B cell (primary cell): ENCODE measurements around the gene C16orf92. TPM values are rescaled to one million over a fixed set of nuclear protein-coding genes. Genes with fewer than 3 reads are reported as not detected.

Experiments used
- ATAC-seq: fragments of 200-7000 bp; cut with Tn5 transposase; one replicate; pipeline ENCODE4 v1.10.0; 2021; ENCODE audit warnings: low read depth, mild to moderate bottlenecking, moderate number of reproducible peaks, moderate library complexity
- CTCF ChIA-PET: fragments of 350-600 bp; sonication (Branson Sonifier 250); formaldehyde crosslinking; loops from one replicate; lab custom pipeline; 2021; ENCODE audit warnings: antibody characterized with exemption, inconsistent platforms; lab: Charles Lee
- POLR2A ChIA-PET: fragments of 350-600 bp; sonication (Branson Sonifier 250); formaldehyde crosslinking; loops from one replicate; lab custom pipeline; 2021; ENCODE audit warnings: antibody characterized with exemption; lab: Charles Lee
- DNase-seq: peaks from one replicate; pipeline ENCODE4 v3.0.0; 2013
- H2AFZ ChIP-seq: 2 replicates; pipeline ENCODE4 v1.6.1; 2012; ENCODE audit warnings: mild to moderate bottlenecking, low read depth, low read length; ENCODE audit not compliant: insufficient read depth, poor library complexity, severe bottlenecking
- H3K27ac ChIP-seq, 2 donors: 1 replicate in 1 of 2; 2 replicates in 1 of 2; pipeline ENCODE4 v1.5.1; 2012 to 2013; ENCODE audit warnings: low read length in 2 of 2, mild to moderate bottlenecking in 2 of 2, moderate library complexity in 1 of 2
- H3K27me3 ChIP-seq, 4 experiments: fragments of 200-600 bp in 1 of 4; sonication (generic) in 1 of 4; replicated peaks in 1 of 4; 1 replicate in 2 of 4; 2 replicates in 2 of 4; pipeline versions ENCODE4 v1.6.1 to v1.7.0; 2013 to 2016; ENCODE audit warnings: low read length in 3 of 4, mild to moderate bottlenecking in 2 of 4, mixed read lengths in 1 of 4, moderate library complexity in 1 of 4; ENCODE audit not compliant: insufficient read depth in 4 of 4, control insufficient read depth in 3 of 4; ENCODE audit errors: control extremely low read depth in 1 of 4
- H3K36me3 ChIP-seq, 2 experiments: replicated peaks in 1 of 2; 1 replicate in 1 of 2; 2 replicates in 1 of 2; pipeline versions ENCODE4 v1.6.1 to v1.7.1; 2013; ENCODE audit warnings: low read length in 1 of 2; ENCODE audit not compliant: insufficient read depth in 2 of 2, control insufficient read depth in 1 of 2; ENCODE audit errors: control extremely low read depth in 1 of 2, extremely low read depth in 1 of 2
- H3K4me1 ChIP-seq, 2 donors: fragments of 200-600 bp in 1 of 2; sonication (generic) in 1 of 2; 1 replicate in 1 of 2; 2 replicates in 1 of 2; pipeline versions ENCODE4 v1.5.1 to v1.6.1; 2013 to 2017; ENCODE audit warnings: low read length in 2 of 2; ENCODE audit not compliant: control insufficient read depth in 2 of 2, insufficient read depth in 2 of 2
- H3K4me2 ChIP-seq: replicated peaks from 2 replicates; pipeline ENCODE3; 2012; ENCODE audit warnings: mild to moderate bottlenecking, low read depth, low read length; ENCODE audit not compliant: poor library complexity, severe bottlenecking
- H3K4me3 ChIP-seq, 5 experiments: fragments of 200-600 bp in 1 of 5; sonication (generic) in 1 of 5; 1 replicate in 3 of 5; 2 replicates in 2 of 5; pipeline versions ENCODE4 v1.5.1 to v1.7.0; 2011 to 2016; ENCODE audit warnings: low read length in 4 of 5, mild to moderate bottlenecking in 4 of 5, low read depth in 2 of 5, control low read depth in 1 of 5, moderate library complexity in 1 of 5; ENCODE audit not compliant: insufficient read depth in 1 of 5; ENCODE audit errors: control extremely low read depth in 1 of 5, extremely low read depth in 1 of 5
- H3K79me2 ChIP-seq: fragments of 200-600 bp; sonication (generic); one replicate; pipeline ENCODE4 v1.6.0; 2016; ENCODE audit warnings: low read length; ENCODE audit not compliant: control insufficient read depth, insufficient read depth
- H3K9ac ChIP-seq: fragments of 200-600 bp; sonication (generic); 2 replicates; pipeline ENCODE4 v1.6.1; 2017; ENCODE audit warnings: mild to moderate bottlenecking, low read length, moderate library complexity
- H3K9me3 ChIP-seq, 3 donors: one replicate each; pipeline versions ENCODE4 v1.6.1 to v1.7.1; 2013; ENCODE audit warnings: low read length in 2 of 3; ENCODE audit not compliant: control insufficient read depth in 2 of 3, insufficient read depth in 1 of 3; ENCODE audit errors: control extremely low read depth in 1 of 3
- H4K20me1 ChIP-seq: 2 replicates; pipeline ENCODE4 v1.6.0; 2012; ENCODE audit warnings: mild to moderate bottlenecking, low read length; ENCODE audit not compliant: insufficient read depth, control insufficient read depth, poor library complexity, severe bottlenecking
- H3K27ac Mint-ChIP-seq: one replicate; pipeline ENCODE4 v1.8.0; 2021; ENCODE audit warnings: mixed read lengths
- H3K27me3 Mint-ChIP-seq: one replicate; pipeline ENCODE4 v1.8.0; 2021; ENCODE audit warnings: mixed read lengths
- H3K4me1 Mint-ChIP-seq: one replicate; pipeline ENCODE4 v1.8.0; 2021; ENCODE audit warnings: mixed read lengths
- H3K4me3 Mint-ChIP-seq: one replicate; pipeline ENCODE4 v1.8.0; 2021; ENCODE audit warnings: mixed read lengths
- H3K9me3 Mint-ChIP-seq: one replicate; pipeline ENCODE4 v1.8.0; 2022; ENCODE audit warnings: mixed read lengths; ENCODE audit not compliant: insufficient read depth
- EZH2 ChIP-seq: IDR thresholded peaks from 2 replicates; pipeline ENCODE4 v1.6.1; 2012; ENCODE audit warnings: borderline replicate concordance, low read depth, mild to moderate bottlenecking, moderate library complexity, low read length; ENCODE audit not compliant: insufficient read depth, poor library complexity, severe bottlenecking
- WGBS: methylation state at CpG from one replicate; pipeline ENCODE4 v1.1.5; 2013; ENCODE audit warnings: missing lambda C conversion rate; ENCODE audit not compliant: insufficient coverage; 5-methylcytosine and 5-hydroxymethylcytosine counted together
- intact Hi-C: fragments of 100-400 bp; cut with micrococcal nuclease; formaldehyde crosslinking; loops from one replicate; pipeline ENCODE4 v1.10.0; 2022
- polyA plus RNA-seq: library from polyadenylated mRNA; depleted of rRNA; stranded (reverse); fragments of >200 nt; gene quantifications from 2 replicates; pipeline ENCODE4 v1.2.3, GENCODE V29; 2012
- total RNA-seq, 2 donors: library from RNA; stranded (reverse); fragments of 120-200 nt in 1 of 2; gene quantifications; 1 replicate in 1 of 2; 2 replicates in 1 of 2; pipeline versions ENCODE4 v1.2.3 to v1.2.4, GENCODE V29; 2013 to 2022
- TF ChIP-seq, protein P1 (sequence below): fragments of 200-600 bp; IDR thresholded peaks from one replicate; pipeline ENCODE4 v1.8.0; 2022; ENCODE audit warnings: antibody characterized with exemption, mild to moderate bottlenecking

C16orf92 gene
- total and polyA plus RNA-seq, 2 donors (not counting 1 experiment from before 2014, with no cell fraction given): not detected

DNA sequence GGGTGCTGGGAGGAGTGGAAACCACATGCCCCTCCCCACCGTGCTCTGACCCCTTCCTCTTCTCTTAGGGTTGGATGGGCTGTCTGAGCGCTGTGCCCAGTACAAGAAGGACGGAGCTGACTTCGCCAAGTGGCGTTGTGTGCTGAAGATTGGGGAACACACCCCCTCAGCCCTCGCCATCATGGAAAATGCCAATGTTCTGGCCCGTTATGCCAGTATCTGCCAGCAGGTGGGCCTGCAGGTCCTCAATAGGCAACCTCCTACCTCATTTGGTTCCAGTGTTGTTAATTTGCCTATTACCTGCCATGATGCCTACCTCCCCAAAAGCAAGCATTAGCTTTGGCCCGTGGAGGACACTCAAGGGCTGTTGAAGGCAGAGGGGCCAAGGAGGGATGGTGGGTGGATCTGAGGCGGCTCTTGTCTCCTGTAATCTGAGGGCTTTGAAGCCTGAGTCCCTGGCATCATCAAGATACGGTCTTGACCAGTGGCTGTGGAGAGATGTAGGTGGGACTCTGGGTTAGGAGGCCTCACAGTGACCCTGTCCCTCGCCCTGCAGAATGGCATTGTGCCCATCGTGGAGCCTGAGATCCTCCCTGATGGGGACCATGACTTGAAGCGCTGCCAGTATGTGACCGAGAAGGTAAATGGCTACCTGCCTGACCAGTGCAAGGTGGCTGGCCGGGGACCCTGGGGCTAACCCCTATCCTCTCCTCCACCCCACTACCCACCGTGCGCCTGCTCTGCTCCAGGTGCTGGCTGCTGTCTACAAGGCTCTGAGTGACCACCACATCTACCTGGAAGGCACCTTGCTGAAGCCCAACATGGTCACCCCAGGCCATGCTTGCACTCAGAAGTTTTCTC, 46.0 kb downstream of the C16orf92 start:
- peaks cover 15 to 55% of the 10 kb centered on the region in 2 experiments for H3K36me3 ChIP-seq

More for the DNA sequence above, 46.0 kb downstream of the C16orf92 start:
- Histone ChIP-seq H4K20me1 (peaks cover 48% of the 10 kb centered on the region), H3K27me3 (no peaks in the 10 kb centered on the region), H3K9me3 (no peaks in the 10 kb centered on the region), H3K4me1 (peaks cover 10 to 32% of the 10 kb centered on the region in 2 donors), H3K27ac (peak overlapping the region in 1 of 2 donors; percentile 9), H3K4me2 (no peak overlapping the region), H3K79me2 (peaks cover 50% of the 10 kb centered on the region), H3K9ac (no peak overlapping the region), H3K4me3 (no peak overlapping the region), H2AFZ (no peak overlapping the region)
- Mint-ChIP-seq H3K27me3 (no peaks in the 10 kb centered on the region), H3K4me1 (peaks cover 26% of the 10 kb centered on the region), H3K4me3 (peak overlapping the region; percentile 41), H3K27ac (peak overlapping the region; percentile 70), H3K9me3 (no peaks in the 10 kb centered on the region)
- POLR2A ChIA-PET: interaction anchor here (1.3 kb wide), 1 partner anchor 114 kb away, joined by 3 read pairs; the partner anchor contains the start of gene CORO1A
- intact Hi-C loops: loop anchor here (10.0 kb wide), 2 partner anchors 306 to 626 kb away; partner anchors contain the start of genes MYL11, SRCAP and TBC1D10B
- TF ChIP-seq EZH2: no peak
- TF ChIP-seq, protein P1, sequence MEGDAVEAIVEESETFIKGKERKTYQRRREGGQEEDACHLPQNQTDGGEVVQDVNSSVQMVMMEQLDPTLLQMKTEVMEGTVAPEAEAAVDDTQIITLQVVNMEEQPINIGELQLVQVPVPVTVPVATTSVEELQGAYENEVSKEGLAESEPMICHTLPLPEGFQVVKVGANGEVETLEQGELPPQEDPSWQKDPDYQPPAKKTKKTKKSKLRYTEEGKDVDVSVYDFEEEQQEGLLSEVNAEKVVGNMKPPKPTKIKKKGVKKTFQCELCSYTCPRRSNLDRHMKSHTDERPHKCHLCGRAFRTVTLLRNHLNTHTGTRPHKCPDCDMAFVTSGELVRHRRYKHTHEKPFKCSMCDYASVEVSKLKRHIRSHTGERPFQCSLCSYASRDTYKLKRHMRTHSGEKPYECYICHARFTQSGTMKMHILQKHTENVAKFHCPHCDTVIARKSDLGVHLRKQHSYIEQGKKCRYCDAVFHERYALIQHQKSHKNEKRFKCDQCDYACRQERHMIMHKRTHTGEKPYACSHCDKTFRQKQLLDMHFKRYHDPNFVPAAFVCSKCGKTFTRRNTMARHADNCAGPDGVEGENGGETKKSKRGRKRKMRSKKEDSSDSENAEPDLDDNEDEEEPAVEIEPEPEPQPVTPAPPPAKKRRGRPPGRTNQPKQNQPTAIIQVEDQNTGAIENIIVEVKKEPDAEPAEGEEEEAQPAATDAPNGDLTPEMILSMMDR: peak; percentile 68
- DNase-seq (peak; percentile 72), ATAC-seq (no peak)
- CTCF ChIA-PET: interaction anchor here (3.4 kb wide), 1 partner anchor 23 kb away, joined by 18 read pairs; the partner anchor contains the start of gene TBX6
- WGBS: 91% methylated on average over 16 of the region's 17 CpGs
